GM18511 (cell line): ENCODE results near the gene FBXO31.

Experiments used
- ATAC-seq: cut with Tn5 transposase; IDR thresholded peaks from one replicate; pipeline ENCODE4 v1.9.1; 2021; ENCODE audit warnings: mild to moderate bottlenecking, moderate library complexity; ENCODE audit not compliant: unreplicated experiment

FBXO31 gene

GRCh38 chr16:87316923-87317749 is 66.4 kb downstream of the FBXO31 start, which contains the start of gene C16orf95:
TSS of gene C16orf95 (minus strand) at chr16:87317392. CDS start at chr16:87317242, 150 bp downstream.
- ATAC-seq, result peak; percentile 96

GRCh38 chr16:87316450-87316922 is 67.1 kb downstream of the FBXO31 start:
- ATAC-seq, result no peak

GRCh38 chr16:87314990-87315420 is 68.6 kb downstream of the FBXO31 start:
- no peak for ATAC-seq

- no peak for ATAC-seq
Measured at GRCh38 chr16:87312008-87312407, 71.6 kb downstream of the FBXO31 start.

GRCh38 chr16:87311387-87311786 is 72.2 kb downstream of the FBXO31 start:
- ATAC-seq, result no peak

GRCh38 chr16:87310610-87311009 is 73.0 kb downstream of the FBXO31 start:
- ATAC-seq, result no peak

- no peak for ATAC-seq
Measured at GRCh38 chr16:87309620-87310525, 73.7 kb downstream of the FBXO31 start.

- ATAC-seq, result no peak
Measured at GRCh38 chr16:87308826-87309225, 74.8 kb downstream of the FBXO31 start.

- no peak for ATAC-seq
Measured at GRCh38 chr16:87306516-87306915, 77.1 kb downstream of the FBXO31 start.

- ATAC-seq, result no peak
Measured at GRCh38 chr16:87305505-87306391, 77.8 kb downstream of the FBXO31 start.

GRCh38 chr16:87304951-87305350 is 78.6 kb downstream of the FBXO31 start:
- ATAC-seq, result no peak

- ATAC-seq, result no peak
Measured at GRCh38 chr16:87303962-87304521, 79.5 kb downstream of the FBXO31 start.

GRCh38 chr16:87303431-87303930 is 80.1 kb downstream of the FBXO31 start:
- ATAC-seq, result no peak

GRCh38 chr16:87298857-87299465 is 84.6 kb downstream of the FBXO31 start:
- ATAC-seq, result no peak

GRCh38 chr16:87297918-87298631 is 85.5 kb downstream of the FBXO31 start:
- ATAC-seq, result no peak

- no peak for ATAC-seq
Measured at GRCh38 chr16:87297407-87297806, 86.2 kb downstream of the FBXO31 start.

- ATAC-seq, result no peak
Measured at GRCh38 chr16:87295661-87296531, 87.7 kb downstream of the FBXO31 start.

- ATAC-seq, result no peak
Measured at GRCh38 chr16:87295259-87295658, 88.3 kb downstream of the FBXO31 start.
